Measurements from ENCODE around the gene EFEMP2. TPM values are rescaled to one million over a fixed set of nuclear protein-coding genes. Genes with fewer than 3 reads are reported as not detected.

The EFEMP2 gene
- 10 to 100 TPM; 15.3 to 20.0 TPM for total RNA-seq

GRCh38 chr11:65872586-65873317 lies at the start of gene EFEMP2:
EFEMP2 (minus strand) TSS chr11:65872800; CDS start chr11:65872354, 446 bp downstream.
- Mint-ChIP-seq H3K27me3 (no peaks in the 10 kb centered on the region), H3K27ac (peak within 1 kb of the TSS; percentile 77), H3K9me3 (no peaks in the 10 kb centered on the region), H3K36me3 (peaks cover 2% of the 10 kb centered on the region), H3K4me3 (peak within 1 kb of the TSS; percentile 77), H3K4me1 (peaks cover 28% of the 10 kb centered on the region)
- POLR2A ChIA-PET: interaction anchor here (1.5 to 7.5 kb wide), 6 partner anchors 12 to 23 kb away, joined by 3 to 176 read pairs (median 22); partner anchors contain the start of genes CCDC85B, CFL1, FIBP and MUS81
- DNase-seq (no peak), ATAC-seq (ENCODE audit: low read depth) (no peak)

GRCh38 chr11:65921876-65922275 lies 49.3 kb upstream of the EFEMP2 start:
- ATAC-seq (ENCODE audit: low read depth): no peak
- H3K4me3 Mint-ChIP-seq: peak overlapping the region; percentile 18
- DNase-seq: no peak
- H3K4me1 Mint-ChIP-seq: peaks cover 23% of the 10 kb centered on the region
- no peaks in the 10 kb centered on the region for H3K27me3 Mint-ChIP-seq
- H3K27ac Mint-ChIP-seq: peak overlapping the region; percentile 43
- H3K36me3 Mint-ChIP-seq: peaks cover 21% of the 10 kb centered on the region
- POLR2A ChIA-PET: interaction anchor here (0.5 to 12.9 kb wide), 8 partner anchors 21 to 1452 kb away, joined by 3 to 170 read pairs (median 4); partner anchors contain the start of genes CCDC85B and FIBP
- no peaks in the 10 kb centered on the region for H3K9me3 Mint-ChIP-seq

GRCh38 chr11:65921033-65921555 lies 48.5 kb upstream of the EFEMP2 start:
- H3K4me3 Mint-ChIP-seq: peak overlapping the region; percentile 98
- POLR2A ChIA-PET: interaction anchor here (0.6 to 2.5 kb wide), 7 partner anchors 20 to 349 kb away, joined by 3 to 17 read pairs (median 4); partner anchors contain the start of gene CCDC85B
- no peak for ATAC-seq (ENCODE audit: low read depth)
- H3K4me1 Mint-ChIP-seq: peaks cover 27% of the 10 kb centered on the region
- no peak for DNase-seq
- H3K27me3 Mint-ChIP-seq: no peaks in the 10 kb centered on the region
- peak overlapping the region; percentile 91 for H3K27ac Mint-ChIP-seq
- H3K9me3 Mint-ChIP-seq: no peaks in the 10 kb centered on the region
- peaks cover 23% of the 10 kb centered on the region for H3K36me3 Mint-ChIP-seq

GRCh38 chr11:65920372-65920802 lies 47.8 kb upstream of the EFEMP2 start:
- Mint-ChIP-seq H3K36me3 (peaks cover 23% of the 10 kb centered on the region), H3K27me3 (no peaks in the 10 kb centered on the region), H3K4me1 (peaks cover 25% of the 10 kb centered on the region), H3K27ac (peak overlapping the region; percentile 91), H3K9me3 (no peaks in the 10 kb centered on the region), H3K4me3 (peak overlapping the region; percentile 98)
- DNase-seq: no peak
- ATAC-seq (ENCODE audit: low read depth): no peak
- POLR2A ChIA-PET: interaction anchor here (1.0 to 2.5 kb wide), 6 partner anchors 8 to 38 kb away, joined by 4 to 17 read pairs (median 7); partner anchors contain the start of genes CCDC85B, FIBP and FOSL1

GRCh38 chr11:65919573-65920371 lies 47.2 kb upstream of the EFEMP2 start:
- POLR2A ChIA-PET: interaction anchor here (1.0 to 2.5 kb wide), 6 partner anchors 9 to 39 kb away, joined by 4 to 17 read pairs (median 7); partner anchors contain the start of genes CCDC85B, FIBP and FOSL1
- no peaks in the 10 kb centered on the region for H3K9me3 Mint-ChIP-seq
- peak; percentile 75 for DNase-seq
- peaks cover 24% of the 10 kb centered on the region for H3K36me3 Mint-ChIP-seq
- no peaks in the 10 kb centered on the region for H3K27me3 Mint-ChIP-seq
- H3K27ac Mint-ChIP-seq: peak overlapping the region; percentile 91
- peaks cover 27% of the 10 kb centered on the region for H3K4me1 Mint-ChIP-seq
- ATAC-seq (ENCODE audit: low read depth): peak; percentile 53
- H3K4me3 Mint-ChIP-seq: peak overlapping the region; percentile 98

- DNase-seq: peak; percentile 98
- H3K27me3 Mint-ChIP-seq: no peaks in the 10 kb centered on the region
- ATAC-seq (ENCODE audit: low read depth): peak; percentile 92
- H3K9me3 Mint-ChIP-seq: no peaks in the 10 kb centered on the region
- peaks cover 23% of the 10 kb centered on the region for H3K36me3 Mint-ChIP-seq
- POLR2A ChIA-PET: interaction anchor here (1.0 to 2.5 kb wide), 12 partner anchors 9 to 62 kb away, joined by 4 to 35 read pairs (median 10); partner anchors contain the start of genes CCDC85B, CFL1, FIBP and FOSL1
- H3K27ac Mint-ChIP-seq: peak within 1 kb of the TSS; percentile 91
- peaks cover 27% of the 10 kb centered on the region for H3K4me1 Mint-ChIP-seq
- peak within 1 kb of the TSS; percentile 98 for H3K4me3 Mint-ChIP-seq
These were observed 46.6 kb upstream of the EFEMP2 start, which contains the start of gene DRAP1 for GRCh38 chr11:65919141-65919572. DRAP1 (plus strand) TSS chr11:65919426; CDS start chr11:65919502, 76 bp downstream.

- Mint-ChIP-seq H3K4me1 (peaks cover 26% of the 10 kb centered on the region), H3K27ac (peak within 1 kb of the TSS; percentile 91), H3K4me3 (peak within 1 kb of the TSS; percentile 98), H3K27me3 (no peaks in the 10 kb centered on the region), H3K9me3 (no peaks in the 10 kb centered on the region), H3K36me3 (peaks cover 23% of the 10 kb centered on the region)
- POLR2A ChIA-PET: interaction anchor here (0.6 to 2.5 kb wide), 13 partner anchors 10 to 162 kb away, joined by 3 to 35 read pairs (median 5); partner anchors contain the start of genes CCDC85B, CFL1, FIBP and FOSL1
- ATAC-seq (ENCODE audit: low read depth) (peak; percentile 56), DNase-seq (no peak)
These were observed 45.9 kb upstream of the EFEMP2 start, which contains the start of gene C11orf68 for GRCh38 chr11:65918211-65919140. C11orf68 (minus strand) TSS chr11:65919062; CDS start chr11:65919031, 31 bp downstream.

- H3K36me3 Mint-ChIP-seq: peaks cover 19% of the 10 kb centered on the region
- ATAC-seq (ENCODE audit: low read depth) (no peak), DNase-seq (no peak)
- H3K27ac Mint-ChIP-seq: peak overlapping the region; percentile 83
- H3K9me3 Mint-ChIP-seq: no peaks in the 10 kb centered on the region
- H3K27me3 Mint-ChIP-seq: no peaks in the 10 kb centered on the region
- POLR2A ChIA-PET: interaction anchor here (0.6 to 2.5 kb wide), 12 partner anchors 9 to 163 kb away, joined by 3 to 35 read pairs (median 6); partner anchors contain the start of genes CCDC85B, CFL1, FIBP and FOSL1
- peak overlapping the region; percentile 88 for H3K4me3 Mint-ChIP-seq
- peaks cover 22% of the 10 kb centered on the region for H3K4me1 Mint-ChIP-seq
These were observed 45.0 kb upstream of the EFEMP2 start for GRCh38 chr11:65917434-65918210.

- Mint-ChIP-seq H3K4me3 (peak overlapping the region; percentile 70), H3K27ac (peak overlapping the region; percentile 44), H3K4me1 (peaks cover 19% of the 10 kb centered on the region), H3K9me3 (no peaks in the 10 kb centered on the region), H3K27me3 (no peaks in the 10 kb centered on the region), H3K36me3 (peaks cover 15% of the 10 kb centered on the region)
- ATAC-seq (ENCODE audit: low read depth) (no peak), DNase-seq (no peak)
- POLR2A ChIA-PET: interaction anchor here (1.0 to 2.5 kb wide), 4 partner anchors 9 to 27 kb away, joined by 6 to 35 read pairs (median 20); partner anchors contain the start of genes CCDC85B, FIBP and FOSL1
These were observed 44.5 kb upstream of the EFEMP2 start for GRCh38 chr11:65917077-65917433.

GRCh38 chr11:65916391-65916790 lies 43.8 kb upstream of the EFEMP2 start:
- ATAC-seq (ENCODE audit: low read depth) (no peak), DNase-seq (no peak)
- peaks cover 21% of the 10 kb centered on the region for H3K4me1 Mint-ChIP-seq
- H3K36me3 Mint-ChIP-seq: peaks cover 12% of the 10 kb centered on the region
- no peaks in the 10 kb centered on the region for H3K9me3 Mint-ChIP-seq
- POLR2A ChIA-PET: interaction anchor here (1.3 kb wide), 1 partner anchor 23 kb away, joined by 3 read pairs; no protein-coding TSS in a partner anchor
- H3K27me3 Mint-ChIP-seq: peaks cover 2% of the 10 kb centered on the region
- H3K4me3 Mint-ChIP-seq: peak overlapping the region; percentile 70
- peak overlapping the region; percentile 44 for H3K27ac Mint-ChIP-seq

GRCh38 chr11:65915821-65916251 lies 43.2 kb upstream of the EFEMP2 start:
- peaks cover 21% of the 10 kb centered on the region for H3K4me1 Mint-ChIP-seq
- H3K9me3 Mint-ChIP-seq: no peaks in the 10 kb centered on the region
- DNase-seq (no peak), ATAC-seq (ENCODE audit: low read depth) (no peak)
- peaks cover 2% of the 10 kb centered on the region for H3K27me3 Mint-ChIP-seq
- POLR2A ChIA-PET: interaction anchor here (1.3 kb wide), 1 partner anchor 22 kb away, joined by 3 read pairs; no protein-coding TSS in a partner anchor
- H3K4me3 Mint-ChIP-seq: no peak overlapping the region
- peaks cover 12% of the 10 kb centered on the region for H3K36me3 Mint-ChIP-seq
- no peak overlapping the region for H3K27ac Mint-ChIP-seq

Measured in activated naive CD8-positive, alpha-beta T cell treated with anti-CD3 and anti-CD28 coated beads, Interleukin-2, amount 10 ng/mL, durations not matched to agents 7 days and 5 days (primary cell).